Effector CD8-positive, alpha-beta T cell (primary cell): ENCODE data around the gene UFSP1.
A peak's percentile ranks its signal among the peaks of the same experiment; 100 is the strongest.
"Not testable (repeated sequence)": the region's sequence is repeated elsewhere in the genome, so short reads cannot be mapped to it uniquely, and the experiment has no call there.

Experiments used
- DNase-seq: peaks from one replicate; lab custom pipeline; 2025; lab: John Stamatoyannopoulos, UW

UFSP1 gene

GRCh38 chr7:100859856-100860255, 29.7 kb downstream of the UFSP1 start:
- DNase-seq: no peak

GRCh38 chr7:100856871-100857282, 32.6 kb downstream of the UFSP1 start:
- no peak for DNase-seq

GRCh38 chr7:100855515-100855914, 34.0 kb downstream of the UFSP1 start:
- DNase-seq: no peak

GRCh38 chr7:100854899-100855298, 34.6 kb downstream of the UFSP1 start:
- not testable (repeated sequence) for DNase-seq

- DNase-seq: no peak
Observed at GRCh38 chr7:100854146-100854895, 35.2 kb downstream of the UFSP1 start.

GRCh38 chr7:100852048-100852872, 37.3 kb downstream of the UFSP1 start, which contains the start of gene SLC12A9:
TSS of gene SLC12A9 (plus strand) at chr7:100852713. CDS start at chr7:100854198, 1,485 bp downstream.
- DNase-seq: peak; percentile 78

GRCh38 chr7:100847360-100847759, 42.2 kb downstream of the UFSP1 start:
- no peak for DNase-seq

- no peak for DNase-seq
Observed at GRCh38 chr7:100840470-100841100, 48.9 kb downstream of the UFSP1 start.

- DNase-seq: no peak
Observed at GRCh38 chr7:100839361-100839760, 50.2 kb downstream of the UFSP1 start.
